ENCODE data around the gene ARRDC4. TPM values are rescaled to one million over a fixed set of nuclear protein-coding genes. Genes with fewer than 3 reads are reported as not detected.

The ARRDC4 gene
- total and polyA plus RNA-seq, 8 donors, result 10.8 to 32.7 (median 15.2) TPM

DNA sequence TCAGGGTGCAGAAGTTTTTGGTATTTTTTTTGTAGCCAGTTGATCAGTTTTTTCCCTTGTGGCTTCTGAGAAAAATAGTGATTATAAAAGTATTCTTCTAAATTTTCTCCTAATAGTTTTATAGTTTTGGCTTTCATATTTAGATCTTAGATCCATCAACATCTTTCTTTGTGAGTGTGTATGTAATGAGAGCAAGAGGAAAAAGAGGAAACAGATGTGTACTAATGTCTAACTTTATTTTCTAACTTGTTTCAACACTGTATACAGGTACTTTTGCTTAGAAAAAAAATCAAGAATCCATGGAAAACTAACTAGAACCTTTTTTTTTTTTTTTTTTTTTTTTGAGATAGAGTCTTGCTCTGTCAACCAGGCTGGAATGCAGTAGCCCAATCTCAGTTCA lies 53.1 kb downstream of the ARRDC4 start:
- peaks cover 0 to 8% (median under 1%) of the 10 kb centered on the region in 3 donors for H3K4me1 ChIP-seq
- H3K27ac ChIP-seq, result no peak overlapping the region
- no peak overlapping the region for H3K4me3 ChIP-seq
- H3K27me3 ChIP-seq, result no peaks in the 10 kb centered on the region
- ATAC-seq (no peak), FAIRE-seq (no peak), DNase-seq (no peak)
- intact Hi-C loops (cut with DNase I), result no loop called here
- H3K36me3 ChIP-seq, result no peaks in the 10 kb centered on the region
- TF ChIP-seq CTCF (IDR thresholded peaks at IDR 0.05), result no peak
- no peaks in the 10 kb centered on the region for H3K9me3 ChIP-seq

- intact Hi-C loops (cut with DNase I), result no loop called here
- no peak overlapping the region for H3K27ac ChIP-seq
- peaks cover 6 to 10% (median 8%) of the 10 kb centered on the region in 3 donors for H3K4me1 ChIP-seq
- no peaks in the 10 kb centered on the region for H3K27me3 ChIP-seq
- 91 to 92% methylated on average over 10 of the region's 10 CpGs for WGBS, 2 donors
- H3K9me3 ChIP-seq, result no peaks in the 10 kb centered on the region
- FAIRE-seq, result no peak
- no peaks in the 10 kb centered on the region for H3K36me3 ChIP-seq
- DNase-seq, result peak in 1 of 6 donors; percentile 32
- no peak for ATAC-seq
- no peak overlapping the region for H3K4me3 ChIP-seq
- TF ChIP-seq CTCF (IDR thresholded peaks at IDR 0.05), result no peak
Observed at GRCh38 chr15:98017150-98017964, 56.9 kb downstream of the ARRDC4 start.

DNA sequence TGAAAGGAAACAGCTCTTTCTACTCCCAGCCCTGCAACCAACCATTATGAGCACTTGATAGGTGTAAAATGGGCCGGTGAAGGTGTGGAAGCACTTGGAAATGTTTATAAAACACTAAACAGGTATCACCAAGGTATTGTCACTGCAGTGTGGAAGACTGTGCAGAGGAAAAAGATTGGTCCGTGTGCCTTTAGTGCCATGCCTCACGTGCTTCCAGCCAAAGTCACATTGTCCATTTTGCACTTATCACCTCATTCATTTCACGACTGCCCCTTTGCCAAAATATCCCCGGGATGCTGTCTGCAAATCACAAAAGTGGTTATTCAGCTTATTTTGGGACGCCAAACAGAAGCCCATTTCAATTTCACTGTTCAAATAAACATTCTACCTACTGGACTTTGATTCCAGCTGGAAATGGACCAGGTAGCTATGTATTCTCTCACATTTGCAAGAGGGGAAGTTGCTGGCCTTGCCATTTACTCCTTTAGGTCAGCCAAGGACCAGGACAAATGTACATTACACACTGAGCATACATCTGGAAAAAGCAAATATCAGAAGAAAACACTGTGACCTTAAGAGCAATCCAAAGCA lies 58.4 kb downstream of the ARRDC4 start:
- no peaks in the 10 kb centered on the region for H3K36me3 ChIP-seq
- no peak for FAIRE-seq

More for the DNA sequence above, 58.4 kb downstream of the ARRDC4 start:
- no peak overlapping the region for H3K27ac ChIP-seq
- no peak for TF ChIP-seq CTCF (IDR thresholded peaks at IDR 0.05)
- DNase-seq, result no peak
- intact Hi-C loops (cut with DNase I), result no loop called here
- H3K9me3 ChIP-seq, result no peaks in the 10 kb centered on the region
- H3K27me3 ChIP-seq, result no peaks in the 10 kb centered on the region
- WGBS, 2 donors, result 25 to 29% methylated on average over 6 of the region's 6 CpGs
- H3K4me1 ChIP-seq, result peaks cover 6 to 10% (median 8%) of the 10 kb centered on the region in 3 donors
- ATAC-seq, result peak in 3 of 4 donors; percentile 78 to 83 (median 79)
- H3K4me3 ChIP-seq, result no peak overlapping the region
